ENCODE measurements around the gene KCNJ9. TPM values are rescaled to one million over a fixed set of nuclear protein-coding genes. Genes with fewer than 3 reads are reported as not detected.

KCNJ9 gene
- total RNA-seq, 5 donors from 2014 or later (not counting 1 experiment from before 2014, with no cell fraction given), result not detected

GRCh38 chr1:160063176-160063575, 18.2 kb upstream of the KCNJ9 start:
- Mint-ChIP-seq H3K27me3 (peaks cover 0 to 37% of the 10 kb centered on the region in 2 donors), H3K4me1 (no peaks in the 10 kb centered on the region), H3K4me3 (no peak overlapping the region), H3K36me3 (no peaks in the 10 kb centered on the region), H3K9me3 (no peaks in the 10 kb centered on the region), H3K27ac (no peak overlapping the region)
- ATAC-seq (replicated peaks in 1 of 4) (no peak), DNase-seq (no peak)
- 72% methylated on average over 4 of the region's 5 CpGs for WGBS (ENCODE audit: insufficient coverage)
- Histone ChIP-seq H3K36me3 (ENCODE audit: control insufficient read depth in 2 of 2, extremely low read depth in 1 of 2, insufficient read depth in 1 of 2, low read length in 1 of 2) (no peaks in the 10 kb centered on the region), H3K4me1 (ENCODE audit: control insufficient read depth in 1 of 2, extremely low read depth in 1 of 2, insufficient read depth in 2 of 2, low read length in 2 of 2) (no peaks in the 10 kb centered on the region), H3K9me3 (no peaks in the 10 kb centered on the region), H3K27me3 (replicated peaks in 1 of 2; ENCODE audit: control insufficient read depth in 2 of 2, extremely low read depth in 1 of 2, insufficient read depth in 2 of 2, low read length in 1 of 2) (peaks cover 0 to 36% of the 10 kb centered on the region in 2 experiments), H3K27ac (ENCODE audit: low read length) (no peak overlapping the region), H3K4me3 (ENCODE audit: control insufficient read depth in 1 of 2, extremely low read depth in 1 of 2, low read length in 1 of 2) (no peak overlapping the region)
- POLR2A ChIA-PET, result no interaction called here
- CTCF ChIA-PET, result interaction anchor here (0.5 to 1.2 kb wide), 2 partner anchors 13 to 1061 kb away, joined by 3 to 4 read pairs; no protein-coding TSS in a partner anchor

- no peak overlapping the region for H3K4me3 ChIP-seq (ENCODE audit: control insufficient read depth in 1 of 2, extremely low read depth in 1 of 2, low read length in 1 of 2)
- H3K36me3 Mint-ChIP-seq, result no peaks in the 10 kb centered on the region
- H3K27ac Mint-ChIP-seq, result no peak overlapping the region
- 90% methylated on average over 2 of the region's 3 CpGs for WGBS (ENCODE audit: insufficient coverage)
- H3K4me3 Mint-ChIP-seq, result no peak overlapping the region
- ATAC-seq (replicated peaks in 1 of 4) (no peak), DNase-seq (no peak)
- ChIA-PET CTCF (interaction anchor here (0.9 to 1.2 kb wide), 3 partner anchors 9 to 18 kb away, joined by 3 to 4 read pairs (median 3); no protein-coding TSS in a partner anchor), POLR2A (no interaction called here)
- no peaks in the 10 kb centered on the region for H3K36me3 ChIP-seq (ENCODE audit: control insufficient read depth in 2 of 2, extremely low read depth in 1 of 2, insufficient read depth in 1 of 2, low read length in 1 of 2)
- no peaks in the 10 kb centered on the region for H3K9me3 ChIP-seq
- H3K27ac ChIP-seq (ENCODE audit: low read length), result no peak overlapping the region
- peaks cover 0 to 40% of the 10 kb centered on the region in 2 experiments for H3K27me3 ChIP-seq (replicated peaks in 1 of 2; ENCODE audit: control insufficient read depth in 2 of 2, extremely low read depth in 1 of 2, insufficient read depth in 2 of 2, low read length in 1 of 2)
- H3K4me1 Mint-ChIP-seq, result no peaks in the 10 kb centered on the region
- peaks cover 0 to 36% of the 10 kb centered on the region in 2 donors for H3K27me3 Mint-ChIP-seq
- no peaks in the 10 kb centered on the region for H3K9me3 Mint-ChIP-seq
- no peaks in the 10 kb centered on the region for H3K4me1 ChIP-seq (ENCODE audit: control insufficient read depth in 1 of 2, extremely low read depth in 1 of 2, insufficient read depth in 2 of 2, low read length in 2 of 2)
Observed at GRCh38 chr1:160064164-160064563, 17.2 kb upstream of the KCNJ9 start.

- ChIA-PET POLR2A (no interaction called here), CTCF (interaction anchor here (0.9 to 1.1 kb wide), 2 partner anchors 9 to 18 kb away, joined by 3 read pairs; no protein-coding TSS in a partner anchor)
- Histone ChIP-seq H3K27ac (ENCODE audit: low read length) (no peak overlapping the region), H3K36me3 (ENCODE audit: control insufficient read depth in 2 of 2, extremely low read depth in 1 of 2, insufficient read depth in 1 of 2, low read length in 1 of 2) (no peaks in the 10 kb centered on the region), H3K27me3 (replicated peaks in 1 of 2; ENCODE audit: control insufficient read depth in 2 of 2, extremely low read depth in 1 of 2, insufficient read depth in 2 of 2, low read length in 1 of 2) (peaks cover 0 to 46% of the 10 kb centered on the region in 2 experiments), H3K4me1 (ENCODE audit: control insufficient read depth in 1 of 2, extremely low read depth in 1 of 2, insufficient read depth in 2 of 2, low read length in 2 of 2) (peaks cover 0 to 3% of the 10 kb centered on the region in 2 experiments), H3K4me3 (ENCODE audit: control insufficient read depth in 1 of 2, extremely low read depth in 1 of 2, low read length in 1 of 2) (no peak overlapping the region), H3K9me3 (no peaks in the 10 kb centered on the region)
- 58% methylated on average over 2 of the region's 3 CpGs for WGBS (ENCODE audit: insufficient coverage)
- no peak for ATAC-seq (replicated peaks in 1 of 4)
- DNase-seq, result no peak
- H3K9me3 Mint-ChIP-seq, result no peaks in the 10 kb centered on the region
- no peak overlapping the region for H3K27ac Mint-ChIP-seq
- H3K36me3 Mint-ChIP-seq, result no peaks in the 10 kb centered on the region
- H3K4me1 Mint-ChIP-seq, result peaks cover 0 to 3% (median 3%) of the 10 kb centered on the region in 3 donors
- H3K27me3 Mint-ChIP-seq, result peaks cover 0 to 37% of the 10 kb centered on the region in 2 donors
- H3K4me3 Mint-ChIP-seq, result no peak overlapping the region
Observed at GRCh38 chr1:160064746-160065145, 16.6 kb upstream of the KCNJ9 start.

GRCh38 chr1:160066829-160067745, 14.3 kb upstream of the KCNJ9 start:
- H3K4me1 Mint-ChIP-seq, result peaks cover 11 to 17% (median 14%) of the 10 kb centered on the region in 3 donors
- H3K27ac Mint-ChIP-seq, result no peak overlapping the region
- Histone ChIP-seq H3K4me1 (ENCODE audit: control insufficient read depth in 1 of 2, extremely low read depth in 1 of 2, insufficient read depth in 2 of 2, low read length in 2 of 2) (peaks cover 3 to 14% of the 10 kb centered on the region in 2 experiments), H3K27ac (ENCODE audit: low read length) (no peak overlapping the region), H3K36me3 (ENCODE audit: control insufficient read depth in 2 of 2, extremely low read depth in 1 of 2, insufficient read depth in 1 of 2, low read length in 1 of 2) (no peaks in the 10 kb centered on the region), H3K27me3 (replicated peaks in 1 of 2; ENCODE audit: control insufficient read depth in 2 of 2, extremely low read depth in 1 of 2, insufficient read depth in 2 of 2, low read length in 1 of 2) (peaks cover 2 to 50% of the 10 kb centered on the region in 2 experiments), H3K9me3 (no peaks in the 10 kb centered on the region), H3K4me3 (ENCODE audit: control insufficient read depth in 1 of 2, extremely low read depth in 1 of 2, low read length in 1 of 2) (no peak overlapping the region)
- H3K4me3 Mint-ChIP-seq, result no peak overlapping the region
- DNase-seq, result no peak
- ChIA-PET CTCF (interaction anchor here in 1 of 2 donors (1.5 kb wide), 1 partner anchor 12 kb away, joined by 4 read pairs; no protein-coding TSS in a partner anchor), POLR2A (no interaction called here)
- peaks cover 15 to 46% of the 10 kb centered on the region in 2 donors for H3K27me3 Mint-ChIP-seq
- ATAC-seq (replicated peaks in 1 of 4), result no peak
- H3K36me3 Mint-ChIP-seq, result no peaks in the 10 kb centered on the region
- no peaks in the 10 kb centered on the region for H3K9me3 Mint-ChIP-seq
- WGBS (ENCODE audit: insufficient coverage), result 50% methylated on average over 3 of the region's 6 CpGs

GRCh38 chr1:160068225-160068624, 13.1 kb upstream of the KCNJ9 start:
- no peak overlapping the region for H3K4me3 ChIP-seq (ENCODE audit: control insufficient read depth in 1 of 2, extremely low read depth in 1 of 2, low read length in 1 of 2)
- H3K4me1 ChIP-seq (ENCODE audit: control insufficient read depth in 1 of 2, extremely low read depth in 1 of 2, insufficient read depth in 2 of 2, low read length in 2 of 2), result peaks cover 3 to 14% of the 10 kb centered on the region in 2 experiments
- Mint-ChIP-seq H3K27ac (no peak overlapping the region), H3K4me1 (peaks cover 11 to 17% (median 14%) of the 10 kb centered on the region in 3 donors), H3K9me3 (no peaks in the 10 kb centered on the region), H3K4me3 (no peak overlapping the region), H3K36me3 (no peaks in the 10 kb centered on the region), H3K27me3 (peaks cover 20 to 48% of the 10 kb centered on the region in 2 donors)
- CTCF ChIA-PET, result interaction anchor here (0.9 to 1.5 kb wide), 2 partner anchors 11 to 14 kb away, joined by 3 to 4 read pairs; no protein-coding TSS in a partner anchor
- no peak overlapping the region for H3K27ac ChIP-seq (ENCODE audit: low read length)
- peaks cover 2 to 41% of the 10 kb centered on the region in 2 experiments for H3K27me3 ChIP-seq (replicated peaks in 1 of 2; ENCODE audit: control insufficient read depth in 2 of 2, extremely low read depth in 1 of 2, insufficient read depth in 2 of 2, low read length in 1 of 2)
- POLR2A ChIA-PET, result no interaction called here
- ATAC-seq (replicated peaks in 1 of 4), result no peak
- no peak for DNase-seq
- 79% methylated on average over 2 of the region's 5 CpGs for WGBS (ENCODE audit: insufficient coverage)
- no peaks in the 10 kb centered on the region for H3K36me3 ChIP-seq (ENCODE audit: control insufficient read depth in 2 of 2, extremely low read depth in 1 of 2, insufficient read depth in 1 of 2, low read length in 1 of 2)
- H3K9me3 ChIP-seq, result no peaks in the 10 kb centered on the region

GRCh38 chr1:160069460-160070231, 11.7 kb upstream of the KCNJ9 start, which contains the start of gene KCNJ10:
Gene KCNJ10, minus strand, starts transcription at chr1:160070160. Its CDS starts 27,628 bp downstream, at chr1:160042532.
- no peaks in the 10 kb centered on the region for H3K36me3 ChIP-seq (ENCODE audit: control insufficient read depth in 2 of 2, extremely low read depth in 1 of 2, insufficient read depth in 1 of 2, low read length in 1 of 2)
- peaks cover 3 to 14% of the 10 kb centered on the region in 2 experiments for H3K4me1 ChIP-seq (ENCODE audit: control insufficient read depth in 1 of 2, extremely low read depth in 1 of 2, insufficient read depth in 2 of 2, low read length in 2 of 2)
- peak within 1 kb of the TSS in 1 of 2 donors; percentile 18 for H3K27ac Mint-ChIP-seq
- peaks cover 23 to 50% of the 10 kb centered on the region in 2 donors for H3K27me3 Mint-ChIP-seq
- H3K36me3 Mint-ChIP-seq, result no peaks in the 10 kb centered on the region
- CTCF ChIA-PET, result interaction anchor here (1.0 kb wide), 2 partner anchors 9 to 11 kb away, joined by 3 to 5 read pairs; no protein-coding TSS in a partner anchor
- peak in 1 of 4 experiments; percentile 1 for ATAC-seq (replicated peaks in 1 of 4)
- H3K4me3 Mint-ChIP-seq, result peak within 1 kb of the TSS; percentile 84 to 98 (median 85)
- H3K9me3 ChIP-seq, result no peaks in the 10 kb centered on the region
- POLR2A ChIA-PET, result no interaction called here
- no peaks in the 10 kb centered on the region for H3K9me3 Mint-ChIP-seq
- peaks cover 11 to 17% (median 14%) of the 10 kb centered on the region in 3 donors for H3K4me1 Mint-ChIP-seq
- peak within 1 kb of the TSS; percentile 63 to 79 for H3K4me3 ChIP-seq (ENCODE audit: control insufficient read depth in 1 of 2, extremely low read depth in 1 of 2, low read length in 1 of 2)
- H3K27ac ChIP-seq (ENCODE audit: low read length), result no peak within 1 kb of the TSS
- no peak for DNase-seq
- peaks cover 2 to 41% of the 10 kb centered on the region in 2 experiments for H3K27me3 ChIP-seq (replicated peaks in 1 of 2; ENCODE audit: control insufficient read depth in 2 of 2, extremely low read depth in 1 of 2, insufficient read depth in 2 of 2, low read length in 1 of 2)
- 21% methylated on average over 23 of the region's 32 CpGs for WGBS (ENCODE audit: insufficient coverage)
